HEK293 (cell line): Measurements from ENCODE around the gene FBXO17.
A peak's percentile ranks its signal among the peaks of the same experiment; 100 is the strongest.

ENCODE experiments used
- AEBP2 ChIP-seq: fragments of 450-650 bp; formaldehyde crosslinking; IDR thresholded peaks from 2 replicates; pipeline ENCODE4 v1.5.1; 2016; ENCODE audit warnings: missing biosample characterization, missing genetic modification characterization, borderline replicate concordance
- GLIS2 ChIP-seq: fragments of 450-650 bp; formaldehyde crosslinking; IDR thresholded peaks from 2 replicates; pipeline ENCODE4 v1.5.1; 2016; ENCODE audit warnings: missing biosample characterization, missing genetic modification characterization
- INSM2 ChIP-seq: fragments of 450-650 bp; formaldehyde crosslinking; IDR thresholded peaks from 2 replicates; pipeline ENCODE4 v1.5.1; 2016; ENCODE audit warnings: missing biosample characterization, missing genetic modification characterization
- KLF1 ChIP-seq: fragments of 450-650 bp; formaldehyde crosslinking; IDR thresholded peaks from 2 replicates; pipeline ENCODE4 v1.5.1; 2016; ENCODE audit warnings: missing biosample characterization, missing genetic modification characterization
- KLF16 ChIP-seq: fragments of 450-650 bp; formaldehyde crosslinking; IDR thresholded peaks from 2 replicates; pipeline ENCODE4 v1.5.1; 2017; ENCODE audit warnings: missing biosample characterization, missing genetic modification characterization
- KLF7 ChIP-seq: fragments of 450-650 bp; formaldehyde crosslinking; IDR thresholded peaks from 2 replicates; pipeline ENCODE4 v1.5.1; 2016; ENCODE audit warnings: missing biosample characterization, missing genetic modification characterization, borderline replicate concordance
- MYNN ChIP-seq: fragments of 450-650 bp; formaldehyde crosslinking; IDR thresholded peaks from 2 replicates; pipeline ENCODE4 v1.5.1; 2016; ENCODE audit warnings: missing biosample characterization, missing genetic modification characterization, borderline replicate concordance
- OVOL3 ChIP-seq: fragments of 450-650 bp; formaldehyde crosslinking; IDR thresholded peaks from 2 replicates; pipeline ENCODE4 v1.5.1; 2016; ENCODE audit warnings: missing biosample characterization, missing genetic modification characterization
- PRDM1 ChIP-seq: fragments of 450-650 bp; formaldehyde crosslinking; IDR thresholded peaks from 2 replicates; pipeline ENCODE4; 2016; ENCODE audit warnings: missing biosample characterization, missing genetic modification characterization
- SETDB1 ChIP-seq: IDR thresholded peaks from one replicate; pipeline ENCODE4 v1.6.1; 2017; ENCODE audit warnings: mild to moderate bottlenecking, low read length, moderate library complexity, mixed read lengths; ENCODE audit not compliant: insufficient read length
- TCF7L2 ChIP-seq: IDR thresholded peaks from 2 replicates; pipeline ENCODE4 v1.6.1; 2011; ENCODE audit warnings: low read depth, mild to moderate bottlenecking, inconsistent platforms, low read length, moderate library complexity, borderline replicate concordance
- YY1 ChIP-seq: fragments of 450-650 bp; formaldehyde crosslinking; IDR thresholded peaks from 2 replicates; pipeline ENCODE4 v1.5.1; 2018; ENCODE audit warnings: missing biosample characterization, missing genetic modification characterization
- ZIC2 ChIP-seq: fragments of 450-650 bp; formaldehyde crosslinking; IDR thresholded peaks from 2 replicates; pipeline ENCODE4 v1.5.1; 2016; ENCODE audit warnings: missing biosample characterization, missing genetic modification characterization
- ZNF155 ChIP-seq: fragments of 450-650 bp; formaldehyde crosslinking; IDR thresholded peaks from 2 replicates; pipeline ENCODE4 v1.5.1; 2016; ENCODE audit warnings: missing biosample characterization, missing genetic modification characterization
- ZNF169 ChIP-seq: fragments of 450-650 bp; formaldehyde crosslinking; IDR thresholded peaks from 2 replicates; pipeline ENCODE4 v1.5.1; 2016; ENCODE audit warnings: missing biosample characterization, missing genetic modification characterization
- ZNF174 ChIP-seq: fragments of 450-650 bp; formaldehyde crosslinking; IDR thresholded peaks from 2 replicates; pipeline ENCODE4 v1.5.0; 2017; ENCODE audit warnings: missing biosample characterization, mild to moderate bottlenecking, missing genetic modification characterization
- ZNF266 ChIP-seq: fragments of 450-650 bp; formaldehyde crosslinking; IDR thresholded peaks from 2 replicates; pipeline ENCODE4 v1.5.1; 2016; ENCODE audit warnings: missing biosample characterization, missing genetic modification characterization, low read depth
- ZNF280D ChIP-seq: fragments of 450-650 bp; formaldehyde crosslinking; IDR thresholded peaks from 2 replicates; pipeline ENCODE4 v1.5.1; 2016; ENCODE audit warnings: missing biosample characterization, missing genetic modification characterization
- ZNF324 ChIP-seq: fragments of 450-650 bp; formaldehyde crosslinking; IDR thresholded peaks from 2 replicates; pipeline ENCODE4 v1.5.1; 2016; ENCODE audit warnings: missing biosample characterization, missing genetic modification characterization
- ZNF37A ChIP-seq: fragments of 450-650 bp; IDR thresholded peaks from 2 replicates; pipeline ENCODE4 v1.5.1; 2018; ENCODE audit warnings: missing biosample characterization, missing genetic modification characterization
- ZNF423 ChIP-seq: fragments of 450-650 bp; formaldehyde crosslinking; IDR thresholded peaks from 2 replicates; pipeline ENCODE4 v1.5.1; 2016; ENCODE audit warnings: missing biosample characterization, missing genetic modification characterization
- ZNF426 ChIP-seq: fragments of 450-650 bp; formaldehyde crosslinking; IDR thresholded peaks from 2 replicates; pipeline ENCODE4 v1.5.1; 2017; ENCODE audit warnings: missing biosample characterization, missing genetic modification characterization, mild to moderate bottlenecking, inconsistent platforms, moderate library complexity
- ZNF488 ChIP-seq: fragments of 450-650 bp; formaldehyde crosslinking; IDR thresholded peaks from 2 replicates; pipeline ENCODE4 v1.5.1; 2016; ENCODE audit warnings: missing biosample characterization, missing genetic modification characterization
- ZNF501 ChIP-seq: fragments of 450-650 bp; formaldehyde crosslinking; IDR thresholded peaks from 2 replicates; pipeline ENCODE4 v1.5.1; 2016; ENCODE audit warnings: missing biosample characterization, missing genetic modification characterization
- ZNF548 ChIP-seq: fragments of 450-650 bp; formaldehyde crosslinking; IDR thresholded peaks from 2 replicates; pipeline ENCODE4 v1.5.1; 2016; ENCODE audit warnings: missing biosample characterization, missing genetic modification characterization
- ZNF561 ChIP-seq: fragments of 450-650 bp; IDR thresholded peaks from 2 replicates; pipeline ENCODE4 v1.5.1; 2018; ENCODE audit warnings: missing biosample characterization, missing genetic modification characterization, borderline replicate concordance
- ZNF76 ChIP-seq: fragments of 450-650 bp; formaldehyde crosslinking; IDR thresholded peaks from 2 replicates; pipeline ENCODE4; 2016; ENCODE audit warnings: low read depth, missing biosample characterization, missing genetic modification characterization, borderline replicate concordance
- ZNF830 ChIP-seq: fragments of 450-650 bp; IDR thresholded peaks from 2 replicates; pipeline ENCODE4 v1.5.0; 2018; ENCODE audit warnings: missing biosample characterization, missing genetic modification characterization, low read depth, mild to moderate bottlenecking, moderate library complexity
- ZSCAN16 ChIP-seq: fragments of 450-650 bp; formaldehyde crosslinking; IDR thresholded peaks from 2 replicates; pipeline ENCODE4 v1.5.1; 2016; ENCODE audit warnings: missing biosample characterization, missing genetic modification characterization
- TF ChIP-seq, protein P1 (sequence below): fragments of 450-650 bp; formaldehyde crosslinking; IDR thresholded peaks from 2 replicates; pipeline ENCODE4 v1.5.1; 2016; ENCODE audit warnings: missing biosample characterization, missing genetic modification characterization
- TF ChIP-seq, protein P2 (sequence below): fragments of 450-650 bp; formaldehyde crosslinking; IDR thresholded peaks from 2 replicates; pipeline ENCODE4 v1.5.1; 2016; ENCODE audit warnings: missing biosample characterization, missing genetic modification characterization

Gene FBXO17

GRCh38 chr19:38900743-38901190, 74.8 kb downstream of the FBXO17 start (continued):
- TF ChIP-seq ZNF488 (tag by site-specific recombination) (no peak), ZNF426 (tag by site-specific recombination) (no peak), AEBP2 (no peak), ZNF501 (no peak), ZNF423 (tag by site-specific recombination) (no peak), ZNF280D (no peak), ZNF548 (tag by site-specific recombination) (no peak), KLF1 (tag by site-specific recombination) (no peak), ZNF37A (no peak), GLIS2 (tag by site-specific recombination) (no peak), ZNF169 (tag by site-specific recombination) (0 out of 2 replicates have a peak, but pooled peaks have one; percentile 46), PRDM1 (tag by site-specific recombination) (peak; percentile 94), ZNF266 (tag by site-specific recombination) (no peak), ZIC2 (no peak), ZNF324 (tag by site-specific recombination) (no peak), KLF16 (tag by site-specific recombination) (no peak; the same call in none of the 2 replicates), ZNF561 (no peak), ZNF830 (no peak), ZSCAN16 (tag by site-specific recombination) (no peak), ZNF76 (tag by site-specific recombination) (no peak), TCF7L2 (no peak), ZNF155 (tag by site-specific recombination) (no peak), MYNN (tag by site-specific recombination) (no peak), YY1 (tag by site-specific recombination) (no peak), KLF7 (no peak), INSM2 (no peak), SETDB1 (no peak), ZNF174 (no peak), OVOL3 (tag by site-specific recombination) (no peak)
- TF ChIP-seq, protein P1, sequence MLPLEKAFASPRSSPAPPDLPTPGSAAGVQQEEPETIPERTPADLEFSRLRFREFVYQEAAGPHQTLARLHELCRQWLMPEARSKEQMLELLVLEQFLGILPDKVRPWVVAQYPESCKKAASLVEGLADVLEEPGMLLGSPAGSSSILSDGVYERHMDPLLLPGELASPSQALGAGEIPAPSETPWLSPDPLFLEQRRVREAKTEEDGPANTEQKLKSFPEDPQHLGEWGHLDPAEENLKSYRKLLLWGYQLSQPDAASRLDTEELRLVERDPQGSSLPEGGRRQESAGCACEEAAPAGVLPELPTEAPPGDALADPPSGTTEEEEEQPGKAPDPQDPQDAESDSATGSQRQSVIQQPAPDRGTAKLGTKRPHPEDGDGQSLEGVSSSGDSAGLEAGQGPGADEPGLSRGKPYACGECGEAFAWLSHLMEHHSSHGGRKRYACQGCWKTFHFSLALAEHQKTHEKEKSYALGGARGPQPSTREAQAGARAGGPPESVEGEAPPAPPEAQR: peak; percentile 62; the same call in 1 of the 2 replicates
- TF ChIP-seq, protein P2, sequence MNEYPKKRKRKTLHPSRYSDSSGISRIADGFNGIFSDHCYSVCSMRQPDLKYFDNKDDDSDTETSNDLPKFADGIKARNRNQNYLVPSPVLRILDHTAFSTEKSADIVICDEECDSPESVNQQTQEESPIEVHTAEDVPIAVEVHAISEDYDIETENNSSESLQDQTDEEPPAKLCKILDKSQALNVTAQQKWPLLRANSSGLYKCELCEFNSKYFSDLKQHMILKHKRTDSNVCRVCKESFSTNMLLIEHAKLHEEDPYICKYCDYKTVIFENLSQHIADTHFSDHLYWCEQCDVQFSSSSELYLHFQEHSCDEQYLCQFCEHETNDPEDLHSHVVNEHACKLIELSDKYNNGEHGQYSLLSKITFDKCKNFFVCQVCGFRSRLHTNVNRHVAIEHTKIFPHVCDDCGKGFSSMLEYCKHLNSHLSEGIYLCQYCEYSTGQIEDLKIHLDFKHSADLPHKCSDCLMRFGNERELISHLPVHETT: peak; percentile 50; the same call in 1 of the 2 replicates
